HepG2 (cell line): ENCODE data around the gene PTPN18. TPM values are rescaled to one million over a fixed set of nuclear protein-coding genes. Genes with fewer than 3 reads are reported as not detected.

Experiments used
- CHD2 ChIP-seq: IDR thresholded peaks from 2 replicates; pipeline ENCODE4 v1.6.1; 2011; ENCODE audit warnings: low read depth, low read length, improper control_type of control experiment
- CSRNP2 ChIP-seq: sonication (generic); formaldehyde crosslinking; conservative IDR thresholded peaks from 2 replicates; pipeline ENCODE4 v1.8.0; 2022; ENCODE audit warnings: low read depth, missing genetic modification reagents
- HNF4A ChIP-seq: sonication (generic); formaldehyde crosslinking; IDR thresholded peaks from 2 replicates; pipeline ENCODE4 v1.4.0; 2020; ENCODE audit warnings: missing genetic modification reagents
- KLF9 ChIP-seq: IDR thresholded peaks from 2 replicates; pipeline ENCODE4 v1.6.1; 2016; ENCODE audit warnings: low read depth
- KMT2B ChIP-seq: IDR thresholded peaks from 2 replicates; pipeline ENCODE4 v1.6.1; 2016; ENCODE audit warnings: missing genetic modification reagents, missing compliant biosample characterization
- POLR2G ChIP-seq: fragments of 200-400 bp; formaldehyde crosslinking; IDR thresholded peaks from 2 replicates; pipeline ENCODE4 v1.6.1; 2018; ENCODE audit warnings: mild to moderate bottlenecking, low read depth, low read length, moderate library complexity
- SKI ChIP-seq: fragments of 450-650 bp; IDR thresholded peaks from one replicate; pipeline ENCODE4 v1.6.1; 2018; ENCODE audit warnings: mild to moderate bottlenecking; ENCODE audit not compliant: partially characterized antibody
- SMYD3 ChIP-seq: sonication (generic); formaldehyde crosslinking; IDR thresholded peaks from 2 replicates; pipeline ENCODE4 v1.8.1; 2023; ENCODE audit warnings: mild to moderate bottlenecking, missing genetic modification reagents
- SNAI1 ChIP-seq: sonication (generic); formaldehyde crosslinking; IDR thresholded peaks from 2 replicates; pipeline ENCODE4 v1.5.0; 2020; ENCODE audit warnings: mild to moderate bottlenecking, missing genetic modification reagents, borderline replicate concordance
- ZBTB4 ChIP-seq: sonication (generic); formaldehyde crosslinking; IDR thresholded peaks from 2 replicates; pipeline ENCODE4 v1.4.0; 2020; ENCODE audit warnings: missing genetic modification reagents, mild to moderate bottlenecking, borderline replicate concordance
- ZBTB7B ChIP-seq: sonication (generic); formaldehyde crosslinking; IDR thresholded peaks from 2 replicates; pipeline ENCODE4 v1.4.0; 2020; ENCODE audit warnings: missing genetic modification reagents
- ZKSCAN8 ChIP-seq: IDR thresholded peaks from 2 replicates; pipeline ENCODE4 v1.6.1; 2016; ENCODE audit warnings: borderline replicate concordance, missing genetic modification reagents, missing compliant biosample characterization
- ZNF24 ChIP-seq: fragments of 450-650 bp; IDR thresholded peaks from 2 replicates; pipeline ENCODE4 v1.6.1; 2017; ENCODE audit warnings: antibody characterized with exemption, mild to moderate bottlenecking
- ZNF292 ChIP-seq: sonication (generic); formaldehyde crosslinking; IDR thresholded peaks from 2 replicates; pipeline ENCODE4 v1.8.1; 2022; ENCODE audit warnings: mild to moderate bottlenecking, low read depth, missing genetic modification reagents, borderline replicate concordance
- ZNF501 ChIP-seq: sonication (generic); formaldehyde crosslinking; IDR thresholded peaks from 2 replicates; pipeline ENCODE4 v1.5.1; 2020; ENCODE audit warnings: mild to moderate bottlenecking, moderate library complexity, missing genetic modification reagents
- ZNF558 ChIP-seq: sonication (generic); formaldehyde crosslinking; IDR thresholded peaks from 2 replicates; pipeline ENCODE4 v1.9.0; 2022; ENCODE audit warnings: mild to moderate bottlenecking, missing genetic modification reagents, borderline replicate concordance
- ZNF709 ChIP-seq: sonication (generic); formaldehyde crosslinking; IDR thresholded peaks from 2 replicates; pipeline ENCODE4 v1.5.0; 2020; ENCODE audit warnings: mild to moderate bottlenecking, missing genetic modification reagents
- ZNF746 ChIP-seq: sonication (generic); formaldehyde crosslinking; IDR thresholded peaks from 2 replicates; pipeline ENCODE4 v1.8.0; 2022; ENCODE audit warnings: mild to moderate bottlenecking, missing genetic modification reagents
- ZNF777 ChIP-seq: sonication (generic); formaldehyde crosslinking; IDR thresholded peaks from 2 replicates; pipeline ENCODE4 v1.4.0; 2020; ENCODE audit warnings: missing genetic modification reagents
- ZNF816 ChIP-seq: sonication (generic); formaldehyde crosslinking; IDR thresholded peaks from 2 replicates; pipeline ENCODE4 v1.8.0; 2022; ENCODE audit warnings: missing genetic modification reagents, mild to moderate bottlenecking, borderline replicate concordance
- polyA plus RNA-seq, 8 experiments: library from polyadenylated mRNA; depleted of rRNA in 3 of 8; stranded (reverse) in 7 of 8; unstranded in 1 of 8; fragments of >200 nt; fragmentation: Illumina TruSeq in 4 of 8; extraction: Trizol in 4 of 8; gene quantifications; 2 replicates each; pipeline versions ENCODE4 v1.2.1 to v1.2.3, GENCODE V29; 2011 to 2016; ENCODE audit warnings: low read depth in 4 of 8, missing spikeins in 1 of 8, mixed read lengths in 1 of 8; ENCODE audit not compliant: insufficient read depth in 1 of 8
- total RNA-seq, 5 experiments: library from RNA; depleted of rRNA; stranded (reverse); fragments of >200 nt; fragmentation: Illumina TruSeq; extraction: Trizol; gene quantifications; 2 replicates each; pipeline ENCODE4 v1.2.3, GENCODE V29; 2016; ENCODE audit warnings: low read depth in 1 of 5
- TF ChIP-seq, protein P1 (sequence below): sonication (generic); formaldehyde crosslinking; IDR thresholded peaks from 2 replicates; pipeline ENCODE4 v1.4.0; 2020; ENCODE audit warnings: missing genetic modification reagents, borderline replicate concordance
- TF ChIP-seq, protein P2 (sequence below): sonication (generic); formaldehyde crosslinking; IDR thresholded peaks from 2 replicates; pipeline ENCODE4 v1.8.1; 2023; ENCODE audit warnings: mild to moderate bottlenecking, moderate library complexity, missing genetic modification reagents

The PTPN18 gene
- total and polyA plus RNA-seq, 2 of the 13 experiments (the other 11 are each of a cell fraction or from before 2014, with no cell fraction given): 14.8 to 39.6 TPM

DNA sequence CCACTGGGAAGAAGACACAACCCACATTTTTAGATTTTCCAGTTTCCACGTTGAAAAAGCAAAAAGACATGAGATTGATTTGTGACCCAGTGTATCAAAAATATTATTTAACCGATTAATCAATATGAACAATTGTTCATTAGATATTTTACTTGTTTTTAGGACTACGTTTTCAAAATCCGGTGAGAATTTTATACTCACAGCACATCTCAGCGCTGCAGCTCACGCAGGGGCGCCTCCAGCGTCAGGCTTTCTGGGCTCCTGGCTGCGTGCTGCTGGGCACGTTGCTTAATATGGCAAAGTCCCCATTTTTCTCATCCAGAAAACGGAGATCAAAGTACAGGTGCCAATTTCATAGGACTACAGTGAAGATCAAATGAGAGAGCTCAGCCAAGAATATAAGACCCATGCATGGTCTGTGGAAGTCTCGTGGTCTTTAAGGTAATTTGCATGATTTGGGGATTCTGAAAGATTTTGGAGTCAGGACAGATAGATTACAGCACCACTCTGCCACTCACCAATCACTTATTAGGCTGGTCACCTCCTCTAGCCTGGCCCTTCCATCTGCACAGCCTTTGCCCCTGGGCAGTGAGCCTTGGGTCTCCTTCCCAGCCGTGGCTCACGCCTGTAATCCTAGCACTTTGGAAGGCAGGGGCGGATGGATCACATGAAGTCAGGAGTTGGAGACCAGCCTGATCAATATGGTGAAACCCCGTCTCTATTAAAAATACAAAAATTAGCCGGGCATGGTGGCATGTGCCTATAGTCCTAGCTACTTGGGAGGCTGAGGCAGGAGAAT, 36.2 kb downstream of the PTPN18 start (continued):
- TF ChIP-seq CSRNP2 (CRISPR knock-in tag) (no peak), ZNF709 (no peak), ZNF501 (CRISPR knock-in tag) (peak; percentile 79), ZNF292 (CRISPR knock-in tag) (peak; percentile 67), CHD2 (no peak), KLF9 (CRISPR knock-in tag) (0 out of 2 replicates have a peak, but pooled peaks have one; percentile 12), KMT2B (no peak; the same call in 1 of the 2 replicates), ZKSCAN8 (CRISPR knock-in tag) (no peak), POLR2G (peak; percentile 4; the same call in 1 of the 2 replicates), ZNF746 (CRISPR knock-in tag) (no peak), ZBTB7B (CRISPR knock-in tag) (peak; percentile 46; the same call in 1 of the 2 replicates), ZNF777 (CRISPR knock-in tag) (no peak), SKI (no peak), SMYD3 (CRISPR knock-in tag) (0 out of 2 replicates have a peak, but pooled peaks have one; percentile 21), ZBTB4 (CRISPR knock-in tag) (no peak), ZNF24 (no peak), ZNF816 (no peak), SNAI1 (CRISPR knock-in tag) (no peak), ZNF558 (CRISPR knock-in tag) (0 out of 2 replicates have a peak, but pooled peaks have one; percentile 16), HNF4A (CRISPR knock-in tag) (peak; percentile 46; the same call in 1 of the 2 replicates)
- TF ChIP-seq, protein P1, sequence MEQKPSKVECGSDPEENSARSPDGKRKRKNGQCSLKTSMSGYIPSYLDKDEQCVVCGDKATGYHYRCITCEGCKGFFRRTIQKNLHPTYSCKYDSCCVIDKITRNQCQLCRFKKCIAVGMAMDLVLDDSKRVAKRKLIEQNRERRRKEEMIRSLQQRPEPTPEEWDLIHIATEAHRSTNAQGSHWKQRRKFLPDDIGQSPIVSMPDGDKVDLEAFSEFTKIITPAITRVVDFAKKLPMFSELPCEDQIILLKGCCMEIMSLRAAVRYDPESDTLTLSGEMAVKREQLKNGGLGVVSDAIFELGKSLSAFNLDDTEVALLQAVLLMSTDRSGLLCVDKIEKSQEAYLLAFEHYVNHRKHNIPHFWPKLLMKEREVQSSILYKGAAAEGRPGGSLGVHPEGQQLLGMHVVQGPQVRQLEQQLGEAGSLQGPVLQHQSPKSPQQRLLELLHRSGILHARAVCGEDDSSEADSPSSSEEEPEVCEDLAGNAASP (CRISPR knock-in tag): no peak
- TF ChIP-seq, protein P2, sequence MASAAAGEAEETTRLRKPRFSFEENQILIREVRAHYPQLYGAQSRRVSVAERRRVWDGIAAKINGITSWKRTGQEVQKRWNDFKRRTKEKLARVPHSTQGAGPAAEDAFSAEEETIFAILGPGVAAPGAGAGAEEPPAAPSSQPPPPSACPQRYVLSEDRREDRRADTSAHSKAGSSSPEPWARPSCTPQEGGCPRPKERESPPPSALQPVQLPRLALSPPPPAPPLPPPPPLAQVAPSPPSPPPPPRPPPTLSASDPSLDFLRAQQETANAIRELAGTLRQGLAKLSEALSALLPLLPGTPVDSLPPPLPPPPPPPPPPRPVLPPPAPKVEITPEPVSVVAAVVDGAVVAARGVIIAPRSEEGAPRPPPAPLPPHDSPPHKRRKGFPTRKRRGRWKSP (CRISPR knock-in tag): no peak
